Activated naive CD4-positive, alpha-beta T cell treated with anti-CD3 and anti-CD28 coated beads, Interleukin-2, amount 50 U/mL, for 24 hours (primary cell): Measurements from ENCODE around the gene ANO2.
"Not testable (repeated sequence)": the region's sequence is repeated elsewhere in the genome, so short reads cannot be mapped to it uniquely, and the experiment has no call there.

Experiments
- H3K27ac Mint-ChIP-seq: one replicate; pipeline ENCODE4 v1.8.0; 2021; ENCODE audit warnings: mild to moderate bottlenecking, mixed read lengths
- H3K27me3 Mint-ChIP-seq: one replicate; pipeline ENCODE4 v1.8.0; 2021; ENCODE audit warnings: mixed read lengths
- H3K36me3 Mint-ChIP-seq: one replicate; pipeline ENCODE4 v1.8.0; 2021; ENCODE audit warnings: mixed read lengths
- H3K4me1 Mint-ChIP-seq: one replicate; pipeline ENCODE4 v1.8.0; 2021; ENCODE audit warnings: mixed read lengths
- H3K4me3 Mint-ChIP-seq: one replicate; pipeline ENCODE4 v1.8.0; 2021; ENCODE audit warnings: mild to moderate bottlenecking, mixed read lengths
- H3K9me3 Mint-ChIP-seq: one replicate; pipeline ENCODE4 v1.8.0; 2021; ENCODE audit warnings: mixed read lengths

The ANO2 gene

GRCh38 chr12:5889381-5890047 lies 55.5 kb downstream of the ANO2 start:
- H3K36me3 Mint-ChIP-seq, result no peaks in the 10 kb centered on the region
- H3K4me3 Mint-ChIP-seq, result no peak overlapping the region
- peaks cover 14% of the 10 kb centered on the region for H3K4me1 Mint-ChIP-seq
- H3K9me3 Mint-ChIP-seq, result peaks cover 6% of the 10 kb centered on the region
- H3K27ac Mint-ChIP-seq, result no peak overlapping the region
- peaks cover 35% of the 10 kb centered on the region for H3K27me3 Mint-ChIP-seq

- Mint-ChIP-seq H3K9me3 (no peaks in the 10 kb centered on the region), H3K36me3 (no peaks in the 10 kb centered on the region), H3K4me3 (no peak overlapping the region), H3K4me1 (peaks cover 14% of the 10 kb centered on the region), H3K27ac (no peak overlapping the region), H3K27me3 (peaks cover 32% of the 10 kb centered on the region)
Observed at GRCh38 chr12:5888816-5889315, 56.2 kb downstream of the ANO2 start.

- H3K27ac Mint-ChIP-seq, H3K9me3 Mint-ChIP-seq, H3K36me3 Mint-ChIP-seq: not testable (repeated sequence)
- H3K27me3 Mint-ChIP-seq, result peaks cover 33% of the 10 kb centered on the region
- peak overlapping the region; percentile 81 for H3K4me3 Mint-ChIP-seq
- H3K4me1 Mint-ChIP-seq, result peaks cover 14% of the 10 kb centered on the region
Observed at GRCh38 chr12:5887819-5888218, 57.2 kb downstream of the ANO2 start.

GRCh38 chr12:5884866-5885265 lies 60.2 kb downstream of the ANO2 start:
- Mint-ChIP-seq H3K4me1 (peaks cover 14% of the 10 kb centered on the region), H3K27ac (no peak overlapping the region), H3K4me3 (no peak overlapping the region), H3K36me3 (no peaks in the 10 kb centered on the region), H3K27me3 (peaks cover 35% of the 10 kb centered on the region), H3K9me3 (no peaks in the 10 kb centered on the region)

GRCh38 chr12:5884285-5884684 lies 60.8 kb downstream of the ANO2 start:
- Mint-ChIP-seq H3K27me3 (peaks cover 33% of the 10 kb centered on the region), H3K27ac (no peak overlapping the region), H3K4me3 (no peak overlapping the region), H3K4me1 (peaks cover 14% of the 10 kb centered on the region), H3K9me3 (no peaks in the 10 kb centered on the region), H3K36me3 (no peaks in the 10 kb centered on the region)

- Mint-ChIP-seq H3K36me3 (no peaks in the 10 kb centered on the region), H3K4me1 (peaks cover 8% of the 10 kb centered on the region), H3K27ac (no peak overlapping the region), H3K4me3 (no peak overlapping the region), H3K27me3 (peaks cover 28% of the 10 kb centered on the region), H3K9me3 (no peaks in the 10 kb centered on the region)
Observed at GRCh38 chr12:5882511-5883190, 62.4 kb downstream of the ANO2 start.

GRCh38 chr12:5881666-5882065 lies 63.4 kb downstream of the ANO2 start:
- H3K27ac Mint-ChIP-seq, result no peak overlapping the region
- H3K27me3 Mint-ChIP-seq, result peaks cover 26% of the 10 kb centered on the region
- H3K36me3 Mint-ChIP-seq, result no peaks in the 10 kb centered on the region
- H3K9me3 Mint-ChIP-seq, result no peaks in the 10 kb centered on the region
- H3K4me3 Mint-ChIP-seq, result no peak overlapping the region
- peaks cover under 1% of the 10 kb centered on the region for H3K4me1 Mint-ChIP-seq

GRCh38 chr12:5881101-5881606 lies 63.9 kb downstream of the ANO2 start:
- H3K4me3 Mint-ChIP-seq, result no peak overlapping the region
- H3K27me3 Mint-ChIP-seq, result peaks cover 24% of the 10 kb centered on the region
- H3K4me1 Mint-ChIP-seq, result no peaks in the 10 kb centered on the region
- H3K9me3 Mint-ChIP-seq, result no peaks in the 10 kb centered on the region
- H3K36me3 Mint-ChIP-seq, result no peaks in the 10 kb centered on the region
- H3K27ac Mint-ChIP-seq, result no peak overlapping the region

- Mint-ChIP-seq H3K4me3 (no peak overlapping the region), H3K4me1 (no peaks in the 10 kb centered on the region), H3K27ac (no peak overlapping the region), H3K27me3 (peaks cover 4% of the 10 kb centered on the region), H3K36me3 (no peaks in the 10 kb centered on the region), H3K9me3 (no peaks in the 10 kb centered on the region)
Observed at GRCh38 chr12:5875851-5876250, 69.2 kb downstream of the ANO2 start.

GRCh38 chr12:5874514-5874913 lies 70.5 kb downstream of the ANO2 start:
- Mint-ChIP-seq H3K27ac (no peak overlapping the region), H3K4me3 (no peak overlapping the region), H3K4me1 (no peaks in the 10 kb centered on the region), H3K27me3 (peaks cover 4% of the 10 kb centered on the region), H3K9me3 (no peaks in the 10 kb centered on the region), H3K36me3 (no peaks in the 10 kb centered on the region)

- Mint-ChIP-seq H3K4me3 (no peak overlapping the region), H3K4me1 (no peaks in the 10 kb centered on the region), H3K27ac (peak overlapping the region; percentile 48), H3K27me3 (peaks cover 4% of the 10 kb centered on the region), H3K9me3 (no peaks in the 10 kb centered on the region), H3K36me3 (no peaks in the 10 kb centered on the region)
Observed at GRCh38 chr12:5873281-5873919, 71.7 kb downstream of the ANO2 start.

- Mint-ChIP-seq H3K9me3 (no peaks in the 10 kb centered on the region), H3K4me3 (no peak overlapping the region), H3K27me3 (peaks cover 4% of the 10 kb centered on the region), H3K27ac (no peak overlapping the region), H3K4me1 (no peaks in the 10 kb centered on the region), H3K36me3 (no peaks in the 10 kb centered on the region)
Observed at GRCh38 chr12:5872745-5873144, 72.3 kb downstream of the ANO2 start.

GRCh38 chr12:5871741-5872140 lies 73.3 kb downstream of the ANO2 start:
- H3K9me3 Mint-ChIP-seq, result no peaks in the 10 kb centered on the region
- no peaks in the 10 kb centered on the region for H3K36me3 Mint-ChIP-seq
- no peaks in the 10 kb centered on the region for H3K4me1 Mint-ChIP-seq
- H3K27me3 Mint-ChIP-seq, result peaks cover 3% of the 10 kb centered on the region
- H3K27ac Mint-ChIP-seq, result no peak overlapping the region
- no peak overlapping the region for H3K4me3 Mint-ChIP-seq

- Mint-ChIP-seq H3K36me3 (no peaks in the 10 kb centered on the region), H3K4me1 (no peaks in the 10 kb centered on the region), H3K27me3 (no peaks in the 10 kb centered on the region), H3K9me3 (no peaks in the 10 kb centered on the region), H3K27ac (no peak overlapping the region), H3K4me3 (no peak overlapping the region)
Observed at GRCh38 chr12:5870183-5870582, 74.9 kb downstream of the ANO2 start.

GRCh38 chr12:5868625-5869295 lies 76.3 kb downstream of the ANO2 start:
- Mint-ChIP-seq H3K27me3 (no peaks in the 10 kb centered on the region), H3K4me1 (no peaks in the 10 kb centered on the region), H3K4me3 (no peak overlapping the region), H3K9me3 (no peaks in the 10 kb centered on the region), H3K27ac (no peak overlapping the region), H3K36me3 (no peaks in the 10 kb centered on the region)
